Calu3 (cell line): Measurements from ENCODE around the gene LAMA2. TPM values are rescaled to one million over a fixed set of nuclear protein-coding genes. Genes with fewer than 3 reads are reported as not detected.

Experiments
- BruUV-seq: library from RNA; stranded (reverse); fragments of 400-500 nt; replicated peaks from 2 replicates; lab custom pipeline; 2021; lab: Mats Ljungman, UMichigan
- CTCF ChIA-PET: fragments of 300-600 bp; sonication (Branson Sonifier 250); formaldehyde crosslinking; loops from one replicate; lab custom pipeline; 2022; ENCODE audit warnings: antibody characterized with exemption; lab: Charles Lee
- DNase-seq: peaks from one replicate; pipeline ENCODE4 v3.0.0; 2022
- H3K27ac Mint-ChIP-seq: one replicate; pipeline ENCODE4 v1.8.0; 2022; ENCODE audit warnings: mixed read lengths; ENCODE audit not compliant: unreplicated experiment
- H3K27me3 Mint-ChIP-seq: one replicate; pipeline ENCODE4 v1.8.0; 2022; ENCODE audit warnings: mixed read lengths; ENCODE audit not compliant: unreplicated experiment
- H3K36me3 Mint-ChIP-seq: one replicate; pipeline ENCODE4 v1.8.0; 2022; ENCODE audit warnings: mild to moderate bottlenecking, moderate library complexity, mixed read lengths; ENCODE audit not compliant: insufficient read depth, unreplicated experiment
- H3K4me1 Mint-ChIP-seq: one replicate; pipeline ENCODE4 v1.8.0; 2022; ENCODE audit warnings: mild to moderate bottlenecking, low read depth, mixed read lengths; ENCODE audit not compliant: unreplicated experiment
- H3K4me3 Mint-ChIP-seq: one replicate; pipeline ENCODE4 v1.8.0; 2022; ENCODE audit warnings: mild to moderate bottlenecking, low read depth, moderate library complexity, mixed read lengths; ENCODE audit not compliant: unreplicated experiment
- H3K9me3 Mint-ChIP-seq: one replicate; pipeline ENCODE4 v1.8.0; 2022; ENCODE audit warnings: low read depth, mixed read lengths; ENCODE audit not compliant: unreplicated experiment
- intact Hi-C: fragments of 100-400 bp; cut with micrococcal nuclease; formaldehyde crosslinking; loops from one replicate; pipeline ENCODE4 v1.10.0; 2022; ENCODE audit not compliant: unreplicated experiment
- total RNA-seq: library from RNA; stranded (reverse); gene quantifications from 2 replicates; pipeline ENCODE4 v1.2.3, GENCODE V29; 2022
- TF ChIP-seq, protein P1 (sequence below): fragments of 200-600 bp; IDR thresholded peaks from one replicate; pipeline ENCODE4 v1.8.0; 2022; ENCODE audit warnings: antibody characterized with exemption; ENCODE audit not compliant: unreplicated experiment

LAMA2 gene
- total RNA-seq, 1 experiment from 2014 or later = 0.80 TPM

DNA sequence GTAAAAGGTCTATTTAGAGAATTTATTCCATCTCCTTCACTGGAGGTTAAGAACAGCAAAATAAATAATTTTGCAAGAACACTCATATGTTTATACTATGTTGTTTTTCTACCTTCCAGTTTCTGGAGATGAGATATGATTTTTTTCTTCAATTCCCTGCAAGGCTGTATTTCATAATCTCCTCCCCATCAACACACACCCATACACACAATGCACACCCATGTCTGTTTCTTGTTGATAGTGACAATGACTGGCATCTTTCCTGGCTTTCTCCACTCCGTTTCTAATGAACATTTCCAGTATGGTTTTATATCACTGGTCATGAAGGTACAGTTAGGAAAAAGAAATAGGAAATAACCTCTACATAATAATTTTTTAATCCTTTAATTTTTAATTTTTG is 624.9 kb downstream of the LAMA2 start:
- H3K36me3 Mint-ChIP-seq = peaks cover 22% of the 10 kb centered on the region
- TF ChIP-seq, protein P1, sequence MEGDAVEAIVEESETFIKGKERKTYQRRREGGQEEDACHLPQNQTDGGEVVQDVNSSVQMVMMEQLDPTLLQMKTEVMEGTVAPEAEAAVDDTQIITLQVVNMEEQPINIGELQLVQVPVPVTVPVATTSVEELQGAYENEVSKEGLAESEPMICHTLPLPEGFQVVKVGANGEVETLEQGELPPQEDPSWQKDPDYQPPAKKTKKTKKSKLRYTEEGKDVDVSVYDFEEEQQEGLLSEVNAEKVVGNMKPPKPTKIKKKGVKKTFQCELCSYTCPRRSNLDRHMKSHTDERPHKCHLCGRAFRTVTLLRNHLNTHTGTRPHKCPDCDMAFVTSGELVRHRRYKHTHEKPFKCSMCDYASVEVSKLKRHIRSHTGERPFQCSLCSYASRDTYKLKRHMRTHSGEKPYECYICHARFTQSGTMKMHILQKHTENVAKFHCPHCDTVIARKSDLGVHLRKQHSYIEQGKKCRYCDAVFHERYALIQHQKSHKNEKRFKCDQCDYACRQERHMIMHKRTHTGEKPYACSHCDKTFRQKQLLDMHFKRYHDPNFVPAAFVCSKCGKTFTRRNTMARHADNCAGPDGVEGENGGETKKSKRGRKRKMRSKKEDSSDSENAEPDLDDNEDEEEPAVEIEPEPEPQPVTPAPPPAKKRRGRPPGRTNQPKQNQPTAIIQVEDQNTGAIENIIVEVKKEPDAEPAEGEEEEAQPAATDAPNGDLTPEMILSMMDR = no peak
- H3K9me3 Mint-ChIP-seq = no peaks in the 10 kb centered on the region
- BruUV-seq = no TSS peak
- DNase-seq = no peak
- CTCF ChIA-PET = no interaction called here
- H3K27ac Mint-ChIP-seq = peak overlapping the region; percentile 85
- intact Hi-C loops = no loop called here
- peak overlapping the region; percentile 30 for H3K4me3 Mint-ChIP-seq
- H3K27me3 Mint-ChIP-seq = no peaks in the 10 kb centered on the region
- peaks cover 42% of the 10 kb centered on the region for H3K4me1 Mint-ChIP-seq

DNA sequence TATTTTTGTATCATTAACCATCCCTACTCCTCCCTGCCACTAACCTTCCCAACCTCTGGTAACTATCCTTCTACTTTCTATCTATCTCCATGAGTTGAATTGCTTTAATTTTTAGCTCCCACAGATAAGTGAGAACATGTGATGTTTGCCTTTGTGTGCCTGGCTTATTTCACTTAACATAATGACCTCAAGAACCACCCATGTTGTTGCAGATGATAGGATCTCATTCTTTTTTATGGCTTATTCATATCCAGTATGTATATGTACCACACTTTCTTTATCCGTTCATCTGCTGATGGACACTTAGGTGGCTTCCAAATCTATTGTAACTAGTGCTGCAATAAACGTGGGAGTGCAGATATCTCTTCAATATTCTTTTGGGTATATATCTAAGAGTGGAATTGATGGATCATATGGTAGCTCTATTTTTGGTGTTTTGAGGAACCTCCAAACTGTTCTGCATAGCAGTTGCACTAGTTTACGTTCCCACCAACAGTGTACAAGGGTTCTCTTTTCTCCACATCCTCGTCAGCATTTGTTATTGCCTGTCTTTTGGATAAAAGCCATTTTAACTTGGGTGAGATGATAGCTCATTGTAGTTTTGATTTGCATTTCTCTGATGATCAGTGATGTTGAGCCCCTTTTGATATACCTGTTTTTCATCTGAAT is 625.7 kb downstream of the LAMA2 start:
- CTCF ChIA-PET = no interaction called here
- Mint-ChIP-seq H3K4me3 (peak overlapping the region; percentile 30), H3K36me3 (peaks cover 22% of the 10 kb centered on the region), H3K4me1 (peaks cover 36% of the 10 kb centered on the region), H3K9me3 (no peaks in the 10 kb centered on the region), H3K27ac (peak overlapping the region; percentile 85), H3K27me3 (no peaks in the 10 kb centered on the region)
- BruUV-seq = no TSS peak
- intact Hi-C loops = no loop called here
- TF ChIP-seq, protein P1 = no peak
- no peak for DNase-seq

DNA sequence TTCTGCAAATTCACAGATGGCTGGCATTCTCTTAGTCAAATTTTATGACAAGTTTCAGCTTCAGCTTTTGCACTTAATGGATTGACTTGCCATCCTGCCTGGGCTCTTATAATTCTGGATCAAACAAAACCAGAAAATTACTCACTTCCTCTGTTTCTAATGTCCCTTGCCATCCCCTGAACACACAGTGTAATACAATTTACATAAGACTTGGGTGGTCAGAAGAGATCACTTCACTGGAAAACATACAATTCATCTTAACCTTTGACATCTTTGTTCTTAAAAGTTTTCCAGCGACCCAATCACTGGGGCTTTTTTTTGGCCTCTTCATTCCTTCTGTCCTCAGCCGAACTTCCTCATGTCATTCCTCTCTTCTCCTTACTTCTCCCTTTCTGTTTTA is 628.0 kb downstream of the LAMA2 start:
- TF ChIP-seq, protein P1 = no peak
- intact Hi-C loops = no loop called here
- no peak overlapping the region for H3K27ac Mint-ChIP-seq
- H3K9me3 Mint-ChIP-seq = no peaks in the 10 kb centered on the region
- CTCF ChIA-PET = no interaction called here
- no peak overlapping the region for H3K4me3 Mint-ChIP-seq
- DNase-seq = no peak
- H3K4me1 Mint-ChIP-seq = peaks cover 28% of the 10 kb centered on the region
- BruUV-seq = no TSS peak
- H3K27me3 Mint-ChIP-seq = no peaks in the 10 kb centered on the region
- peaks cover 27% of the 10 kb centered on the region for H3K36me3 Mint-ChIP-seq

DNA sequence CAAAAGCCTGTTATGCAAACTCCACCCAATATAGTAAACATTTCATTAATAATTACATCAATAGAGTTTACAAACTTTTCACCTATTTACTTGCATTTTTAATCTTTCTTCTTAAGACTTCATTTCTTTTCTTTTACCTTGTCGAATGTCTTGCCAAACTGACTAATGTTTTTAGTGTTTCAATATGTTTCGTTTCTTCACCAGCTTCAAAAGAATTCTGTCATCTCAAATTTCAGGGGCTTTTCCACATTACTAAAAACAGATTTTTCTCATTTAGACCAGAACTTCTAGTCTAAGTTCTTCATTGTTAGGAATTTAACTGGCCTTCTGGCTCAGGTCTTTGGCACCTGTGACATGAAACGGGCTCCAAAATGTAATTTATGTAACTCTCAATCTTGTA is 630.5 kb downstream of the LAMA2 start:
- DNase-seq = no peak

More for the DNA sequence above, 630.5 kb downstream of the LAMA2 start:
- intact Hi-C loops = no loop called here
- peaks cover 12% of the 10 kb centered on the region for H3K4me1 Mint-ChIP-seq
- H3K27ac Mint-ChIP-seq = no peak overlapping the region
- CTCF ChIA-PET = no interaction called here
- no peak overlapping the region for H3K4me3 Mint-ChIP-seq
- TF ChIP-seq, protein P1 = no peak
- no TSS peak for BruUV-seq
- H3K36me3 Mint-ChIP-seq = peaks cover 21% of the 10 kb centered on the region
- no peaks in the 10 kb centered on the region for H3K27me3 Mint-ChIP-seq
- no peaks in the 10 kb centered on the region for H3K9me3 Mint-ChIP-seq
